HuH-7 (cell line): ENCODE data around the gene MAP3K7CL.

Experiments used
- DNase-seq: peaks from one replicate; pipeline ENCODE4 v3.0.0; 2011; ENCODE audit warnings: low spot score

The MAP3K7CL gene, protein sequence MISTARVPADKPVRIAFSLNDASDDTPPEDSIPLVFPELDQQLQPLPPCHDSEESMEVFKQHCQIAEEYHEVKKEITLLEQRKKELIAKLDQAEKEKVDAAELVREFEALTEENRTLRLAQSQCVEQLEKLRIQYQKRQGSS

DNA sequence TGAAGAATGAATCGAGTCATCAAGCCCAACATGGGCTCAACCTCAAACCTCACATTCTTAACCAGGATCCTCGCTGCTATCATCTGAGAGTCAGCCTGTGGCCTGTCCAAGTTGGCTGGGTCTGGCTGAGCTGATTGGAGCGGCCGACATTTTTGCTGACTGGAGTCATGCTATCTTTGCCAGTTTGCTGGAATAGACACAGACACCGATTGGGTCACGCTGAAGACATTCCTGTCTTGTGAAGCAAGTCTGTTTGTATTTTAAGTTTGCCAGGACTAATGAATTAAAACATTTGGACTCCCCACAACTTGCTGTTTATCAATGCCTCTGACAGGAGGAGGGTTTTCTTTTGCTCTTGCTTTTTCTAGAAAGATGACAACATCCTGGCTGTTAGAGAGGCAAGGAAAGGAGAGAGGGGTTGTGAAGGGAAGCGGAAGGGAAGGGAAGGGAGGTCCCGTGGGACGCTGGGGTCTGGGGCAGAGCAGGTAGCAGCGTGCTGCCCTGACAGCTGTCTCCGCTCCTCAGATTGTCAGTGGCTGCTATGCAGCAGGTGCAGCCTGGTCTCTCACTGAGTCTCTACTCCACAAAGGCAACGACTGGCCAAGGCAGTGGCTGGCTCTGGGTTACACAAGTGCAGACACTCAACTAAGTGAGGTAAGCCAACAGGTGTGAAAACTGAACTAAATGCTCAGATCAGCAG is at the start of gene MAP3K7CL:
TSS of gene MAP3K7CL (plus strand) at position 375 of the 700 bp plus-strand sequence. CDS start 2,701 bp downstream, outside the sequence.
- no peak for DNase-seq

DNA sequence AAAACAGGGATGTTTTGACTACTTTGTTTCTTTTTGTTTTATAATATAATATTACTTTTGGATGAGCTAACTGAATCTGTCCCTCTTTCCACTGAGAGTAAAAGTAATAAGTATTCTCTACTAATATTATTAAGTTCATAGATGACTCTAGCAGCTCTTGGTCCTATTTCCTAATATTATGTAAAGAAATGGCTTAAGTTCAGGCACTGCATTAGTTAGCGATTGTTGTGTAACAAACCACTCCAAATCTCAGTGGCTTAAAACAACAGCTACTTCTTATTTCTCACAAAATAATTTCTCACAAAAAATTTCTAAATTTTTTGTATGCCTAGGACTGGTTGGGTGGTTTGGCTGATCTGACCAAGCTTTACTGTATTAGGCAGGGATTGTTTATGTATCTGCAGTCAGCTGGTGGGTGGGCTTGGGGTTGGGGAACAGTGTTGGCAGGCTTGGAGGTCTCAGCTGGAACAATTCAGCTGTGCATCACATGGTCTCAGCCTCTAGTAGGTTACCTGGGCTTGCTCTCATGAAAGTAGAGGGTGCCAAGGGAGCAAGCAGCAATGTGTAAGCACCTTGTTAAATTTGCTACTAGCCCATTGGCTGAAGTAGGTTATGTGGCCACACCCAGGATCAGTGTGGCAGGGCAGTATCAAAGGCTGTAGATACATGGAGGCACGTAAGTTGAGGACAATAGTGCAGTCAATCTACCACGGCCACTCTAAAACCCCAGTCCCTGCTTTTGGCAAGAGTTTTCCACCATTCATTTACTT is 48.2 kb upstream of the MAP3K7CL start:
- no peak for DNase-seq

DNA sequence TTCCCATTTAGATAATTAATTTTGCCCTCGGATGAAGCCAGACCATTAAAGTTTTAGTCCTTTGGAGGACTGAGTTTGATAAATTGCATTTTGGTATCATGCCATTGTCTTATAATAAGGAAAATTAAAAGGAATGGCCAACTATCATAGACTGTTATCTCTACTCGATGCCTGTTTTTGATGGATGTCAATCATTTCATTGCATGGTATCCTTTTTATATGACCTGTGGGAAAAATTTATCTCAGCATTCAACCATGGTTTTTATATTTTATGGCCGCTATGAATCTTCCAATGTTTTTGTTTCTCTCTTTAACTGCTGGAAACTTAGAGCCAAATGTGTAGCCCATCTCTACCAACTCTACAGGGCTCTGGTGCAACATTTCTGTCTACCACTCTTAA is 47.1 kb upstream of the MAP3K7CL start:
- DNase-seq, result no peak

DNA sequence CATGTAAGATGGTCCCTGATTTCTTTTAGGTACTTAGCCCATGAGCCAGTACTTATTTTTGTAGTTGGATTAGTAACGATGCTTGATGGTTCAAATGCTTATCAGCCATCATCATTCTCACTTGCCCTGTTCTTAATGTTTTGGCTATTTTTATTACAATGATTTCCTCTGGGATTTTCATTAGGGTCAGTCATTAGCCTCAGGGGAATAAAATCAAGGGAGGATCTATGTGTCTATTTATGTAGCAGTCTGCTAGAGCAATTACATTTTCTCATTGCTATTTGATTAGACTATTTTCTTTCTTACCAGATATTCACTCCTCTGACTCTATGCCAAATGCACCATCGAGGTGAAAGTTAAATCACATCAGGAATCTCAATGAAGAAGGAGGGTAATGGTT is 46.1 kb upstream of the MAP3K7CL start:
- DNase-seq, result no peak

DNA sequence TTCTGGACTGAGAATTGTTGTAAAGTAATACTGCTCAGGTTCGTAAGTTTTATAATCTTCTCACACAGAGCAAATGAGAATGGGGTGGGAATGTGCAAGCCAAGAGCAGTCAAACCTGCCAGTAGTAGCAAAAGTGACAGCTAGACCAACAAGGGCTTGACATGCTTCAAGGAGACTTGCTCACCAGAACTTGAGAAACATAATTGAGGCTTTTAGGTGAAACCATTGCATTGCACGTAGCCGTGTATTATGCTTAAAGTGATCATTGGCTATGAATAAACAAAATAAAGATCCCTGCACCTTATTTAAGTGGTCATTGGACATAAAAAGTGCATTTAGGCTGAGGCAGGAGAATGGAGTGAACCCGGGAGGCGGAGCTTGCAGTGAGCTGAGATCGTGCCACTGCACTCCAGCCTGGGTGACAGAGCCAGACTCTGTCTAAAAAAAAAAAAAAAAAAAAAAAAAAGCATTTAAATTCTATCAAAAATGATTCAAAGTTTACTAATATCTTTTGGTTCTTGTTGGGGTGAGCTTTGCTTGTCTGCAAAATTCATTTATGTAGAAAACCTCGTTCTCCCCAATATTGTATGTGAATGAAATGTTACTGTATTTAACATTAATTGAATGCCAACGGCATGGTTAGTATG is 45.2 kb upstream of the MAP3K7CL start:
- no peak for DNase-seq

DNA sequence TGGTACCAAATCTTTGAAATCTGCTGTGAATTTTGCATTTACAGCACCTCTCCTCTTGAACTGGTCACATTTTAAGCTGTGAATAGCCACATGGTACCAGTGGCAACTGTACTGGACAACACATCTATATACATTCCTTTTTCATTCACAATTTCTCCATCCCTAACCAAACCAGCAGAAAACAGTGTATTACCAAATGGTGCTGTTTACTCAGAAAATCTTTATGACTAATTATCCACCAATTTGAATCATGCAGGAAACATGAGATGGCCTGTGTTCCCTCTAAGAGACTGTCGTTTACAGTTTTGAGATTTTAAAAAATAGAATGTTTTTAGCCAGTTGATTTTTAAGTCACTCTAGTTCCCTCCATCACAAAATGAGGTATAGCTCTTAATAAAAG is 39.4 kb upstream of the MAP3K7CL start:
- DNase-seq, result no peak

DNA sequence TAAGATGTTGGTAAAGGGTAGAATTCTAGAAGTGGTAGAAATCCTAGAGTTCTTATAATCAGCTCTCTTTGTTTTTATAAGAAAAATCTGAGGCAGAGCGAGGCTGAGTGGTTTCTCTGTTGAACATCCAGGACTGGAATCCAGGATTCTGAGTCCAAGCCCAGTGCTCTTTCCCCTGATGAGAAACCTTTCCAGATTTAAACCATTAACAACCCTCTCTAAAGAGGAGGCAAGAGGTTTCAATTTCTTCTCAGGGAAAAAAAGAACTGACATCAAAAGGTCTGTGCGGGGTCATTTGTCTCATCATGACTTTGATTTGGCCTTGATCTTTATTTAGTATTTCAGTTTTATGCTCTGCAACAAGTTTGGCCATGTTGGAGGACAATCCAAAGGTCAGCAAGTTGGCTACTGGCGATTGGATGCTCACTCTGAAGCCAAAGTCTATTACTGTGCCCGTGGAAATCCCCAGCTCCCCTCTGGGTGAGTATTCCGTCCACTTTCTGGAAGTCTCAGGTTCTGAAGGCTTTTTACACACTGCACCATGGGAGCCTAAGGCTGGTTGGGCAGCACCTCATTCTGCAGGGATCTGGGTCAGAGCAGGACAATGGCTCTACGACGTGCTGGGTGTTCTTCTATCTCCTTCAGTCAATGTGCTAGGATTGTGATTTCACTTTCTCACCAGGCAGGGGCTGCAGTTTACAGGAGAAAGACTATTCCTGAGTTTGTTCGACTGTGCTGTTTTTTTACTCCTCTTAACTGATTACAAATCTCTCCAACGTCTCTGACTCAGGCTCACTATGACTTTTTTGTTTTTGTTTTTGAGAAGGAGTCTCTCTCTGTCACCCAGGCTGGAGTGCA is 38.1 kb upstream of the MAP3K7CL start:
- DNase-seq, result no peak

DNA sequence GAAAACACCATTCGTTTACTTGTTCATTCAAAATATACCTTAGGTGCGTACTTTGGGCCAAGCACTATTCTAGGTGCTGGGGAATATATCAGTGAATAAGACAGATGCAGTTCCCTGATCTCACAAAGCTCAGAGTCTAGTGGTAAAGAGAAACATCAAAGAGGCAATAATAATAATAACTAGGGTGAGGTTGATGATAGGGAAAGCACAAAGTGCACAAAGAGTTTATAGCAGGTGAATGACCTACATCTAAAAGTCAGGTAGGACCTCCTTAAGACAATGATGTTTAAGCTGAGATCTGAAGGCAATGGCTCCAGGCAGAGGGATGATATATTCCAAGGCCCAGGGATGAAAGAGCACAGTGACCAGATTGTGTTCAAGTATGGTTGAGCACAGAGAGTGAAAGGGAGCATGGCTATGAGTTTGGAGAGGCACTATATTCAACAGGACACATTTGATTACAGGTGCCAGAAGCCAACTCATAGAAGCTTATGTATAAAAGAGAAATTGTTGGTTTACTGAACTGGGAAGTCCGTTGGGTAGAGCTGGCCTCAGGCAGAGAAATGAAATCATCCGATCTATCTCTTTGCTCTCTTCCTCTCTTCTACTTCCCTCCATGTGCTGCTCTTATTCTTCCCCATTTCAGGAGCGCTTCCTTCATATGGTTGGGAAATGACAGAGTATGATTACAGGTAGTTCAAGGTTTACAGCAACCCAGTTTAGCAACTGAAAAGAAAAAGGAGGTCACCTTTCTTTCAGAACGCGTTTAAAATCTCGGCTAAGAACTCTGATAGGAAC is 34.0 kb upstream of the MAP3K7CL start:
- DNase-seq, result no peak

DNA sequence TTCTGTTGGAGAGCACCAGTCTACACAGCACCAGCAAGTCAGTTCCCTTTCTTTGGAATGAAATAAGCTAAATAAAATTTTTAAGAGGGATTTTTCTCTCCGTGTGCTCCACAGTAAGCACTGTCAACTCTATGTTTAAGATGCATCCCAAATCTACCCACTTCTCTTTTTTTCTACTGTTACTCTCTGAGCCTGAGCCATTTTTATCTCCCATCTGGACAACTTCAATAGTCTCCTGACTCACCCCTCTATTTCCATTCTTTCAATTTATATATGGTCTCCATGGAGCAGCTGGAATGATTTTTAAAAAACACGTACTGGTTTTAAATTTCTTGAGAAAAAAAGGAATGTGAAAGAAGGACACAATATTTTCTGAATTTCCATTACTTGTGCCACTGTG is 32.3 kb upstream of the MAP3K7CL start:
- no peak for DNase-seq

DNA sequence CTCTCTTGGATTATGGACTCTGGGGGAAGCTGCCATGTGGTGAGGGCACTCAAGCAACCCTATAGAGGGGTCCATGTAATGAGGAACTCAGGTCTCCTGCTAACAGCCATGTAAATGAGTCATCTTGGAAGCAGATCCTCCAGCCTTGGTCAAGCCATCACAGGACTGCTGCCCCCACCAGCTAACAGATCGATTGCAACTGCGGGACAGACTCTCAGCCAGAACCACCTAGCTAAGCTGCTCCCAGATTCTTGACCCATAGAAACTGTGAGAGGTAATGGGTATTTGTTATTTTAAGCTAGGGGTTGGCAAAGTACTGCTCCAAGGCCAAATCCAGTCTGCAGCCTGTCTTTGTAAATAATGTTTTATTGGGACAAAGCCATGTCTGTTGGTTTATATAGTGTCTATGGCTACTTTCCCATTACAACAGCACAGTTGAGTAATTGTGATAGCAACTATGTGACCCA is 27.6 kb upstream of the MAP3K7CL start:
- no peak for DNase-seq

DNA sequence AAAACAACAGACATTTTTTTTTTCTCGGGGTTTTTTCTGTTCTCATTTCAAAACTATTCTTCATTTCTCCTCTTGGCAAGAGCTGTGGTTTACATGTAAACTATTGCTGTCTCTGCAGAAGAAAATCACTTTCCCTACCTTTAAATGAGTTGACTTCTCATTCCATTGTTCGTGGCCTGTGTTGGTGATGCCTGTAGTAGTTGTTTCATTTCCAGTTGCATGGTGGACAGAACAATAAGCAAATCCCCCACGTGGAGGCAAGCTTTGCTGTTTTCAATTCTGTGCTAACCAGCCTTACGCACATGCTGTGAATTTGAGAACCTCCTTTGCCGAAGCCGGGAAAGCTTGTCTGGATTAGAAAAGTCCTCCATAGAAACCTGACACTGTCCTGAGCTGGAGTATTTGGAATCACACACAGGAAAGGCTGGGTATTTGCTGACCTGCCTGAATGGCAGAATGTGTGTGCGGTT is 26.2 kb upstream of the MAP3K7CL start:
- DNase-seq, result no peak

DNA sequence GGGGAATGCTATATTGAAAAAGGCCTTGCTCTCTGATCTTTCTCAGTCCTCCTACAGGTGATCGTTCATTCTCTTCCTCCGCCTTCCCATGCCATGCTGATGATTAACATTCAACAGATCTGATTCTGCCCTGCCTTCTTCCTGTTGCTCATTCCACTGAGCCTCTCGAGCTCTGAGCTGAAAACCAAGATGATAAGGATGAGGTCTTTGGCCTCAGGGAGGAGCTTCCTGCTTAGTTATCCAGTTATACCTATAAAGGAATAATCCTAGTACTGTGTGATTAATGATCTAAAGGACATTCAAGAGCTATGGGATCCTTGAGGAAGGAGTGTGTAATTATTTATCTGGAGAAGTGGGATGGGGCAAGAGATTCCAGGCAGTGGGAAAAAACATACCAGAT is 25.2 kb upstream of the MAP3K7CL start:
- DNase-seq, result no peak

DNA sequence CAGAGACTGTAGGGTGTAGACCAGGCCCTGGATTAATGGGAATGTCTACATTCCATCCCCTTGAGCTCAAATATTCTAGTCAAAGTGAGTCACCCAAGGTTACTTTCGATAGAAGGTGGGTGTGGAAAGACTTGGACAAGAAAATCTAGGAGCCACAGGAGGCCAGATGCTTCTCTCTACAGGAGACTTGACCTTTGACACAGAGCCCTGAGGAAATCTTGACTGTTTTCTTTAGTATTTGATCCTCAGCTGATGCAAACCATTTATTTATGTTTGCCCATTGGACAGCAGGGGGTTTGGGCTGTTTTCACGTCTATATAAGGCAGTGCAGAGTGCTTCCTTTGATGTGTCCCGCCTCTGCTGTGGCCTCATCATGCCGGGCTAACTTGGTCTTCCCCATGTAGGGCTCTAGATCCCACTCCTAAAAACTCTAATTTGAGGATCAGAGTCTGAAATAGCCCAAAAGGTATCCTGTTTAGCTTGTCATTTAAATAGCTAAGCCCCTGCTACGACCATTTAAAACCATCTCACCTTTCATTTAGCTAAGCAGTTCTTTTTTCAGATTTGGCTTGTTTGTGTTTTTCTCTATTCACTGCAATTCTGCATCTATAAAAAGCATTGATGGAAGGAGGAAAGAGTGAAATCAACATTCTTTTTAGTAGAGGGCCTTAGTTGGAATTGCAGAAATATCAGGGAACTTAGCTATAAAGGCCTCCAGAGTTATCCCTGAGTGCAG is 15.5 kb upstream of the MAP3K7CL start:
- DNase-seq, result no peak

DNA sequence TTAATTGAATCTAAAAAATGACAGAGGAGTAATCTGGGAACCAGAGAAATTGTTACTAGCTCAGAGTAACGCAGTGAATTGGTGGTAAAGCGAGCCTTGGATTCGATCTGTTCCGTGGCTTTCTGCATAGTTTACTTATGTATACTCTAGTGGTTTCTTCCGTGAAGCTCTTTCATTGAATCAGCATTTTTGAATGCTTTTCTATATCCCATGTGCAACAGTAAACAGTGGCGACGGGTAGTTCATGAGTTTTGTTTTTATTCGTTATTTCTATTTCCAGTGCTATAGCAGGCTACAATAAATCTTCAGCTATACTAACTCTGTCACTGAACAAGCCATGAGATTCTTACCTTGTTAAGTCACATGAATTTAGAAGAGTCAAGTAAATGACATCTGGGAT is 14.5 kb upstream of the MAP3K7CL start:
- DNase-seq, result no peak

DNA sequence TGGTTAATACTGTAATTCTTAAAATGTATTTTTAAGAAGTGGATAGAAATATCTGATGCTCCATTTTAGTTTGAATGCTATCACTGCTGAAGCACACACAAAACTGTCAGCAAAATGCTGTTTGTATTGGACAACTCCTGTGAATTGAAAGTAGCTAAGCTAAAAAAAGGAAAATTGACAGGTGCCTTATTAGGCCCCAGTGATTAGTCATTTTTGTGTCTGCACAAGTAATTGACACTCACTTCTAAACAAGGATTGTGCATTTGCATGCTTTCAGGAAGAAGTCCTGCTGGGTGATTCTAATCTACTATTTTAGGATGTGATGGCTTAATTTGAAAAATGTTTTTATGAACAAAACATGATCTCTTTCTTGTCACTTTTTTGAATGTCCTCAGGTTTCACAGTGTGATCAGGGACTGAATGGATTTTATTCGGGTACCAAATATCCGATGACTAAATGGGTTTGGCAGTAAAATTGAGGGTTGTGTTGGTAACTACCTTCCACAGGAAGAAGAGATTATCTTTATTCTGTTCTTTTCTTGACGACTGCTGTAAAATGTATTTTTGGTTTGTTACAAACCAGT is 13.0 kb upstream of the MAP3K7CL start:
- no peak for DNase-seq

DNA sequence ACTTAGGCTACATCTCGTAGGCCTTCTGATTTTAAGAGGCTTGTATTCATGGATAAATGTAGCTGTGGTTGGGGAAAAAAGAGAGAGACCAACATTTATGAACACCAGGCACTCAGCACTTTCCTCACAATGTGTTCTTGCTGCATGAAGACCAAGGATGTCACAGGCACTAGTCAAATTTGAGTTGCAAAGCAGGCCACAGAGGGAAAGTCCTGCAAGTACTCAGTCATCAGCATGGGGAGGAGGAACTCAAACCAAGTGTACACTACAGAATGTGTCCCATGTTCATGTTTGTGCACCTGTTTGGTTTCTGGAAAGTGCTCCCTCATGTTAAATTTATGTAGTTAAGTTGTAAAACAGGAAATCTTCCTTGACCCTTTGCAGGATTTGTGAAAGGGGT is 8.7 kb upstream of the MAP3K7CL start:
- no peak for DNase-seq

DNA sequence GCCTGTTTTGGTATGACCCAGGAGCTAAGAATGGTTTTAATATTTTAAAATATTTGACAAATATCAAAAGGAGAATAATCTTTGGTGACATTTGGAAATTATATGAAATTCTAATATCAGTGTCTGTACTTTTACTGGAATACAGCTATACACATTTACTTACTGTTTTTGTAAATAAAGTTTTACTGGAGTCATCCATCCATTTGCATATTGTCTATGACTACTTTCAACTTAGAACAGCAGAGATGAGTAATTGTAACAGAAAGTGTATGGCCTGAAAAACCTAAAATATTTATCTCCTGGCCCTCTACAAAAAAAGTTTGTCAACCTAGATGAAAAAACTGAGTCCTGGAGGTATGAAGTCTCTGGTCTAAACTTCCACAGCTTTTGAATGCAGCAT is 5.8 kb upstream of the MAP3K7CL start:
- DNase-seq, result no peak

DNA sequence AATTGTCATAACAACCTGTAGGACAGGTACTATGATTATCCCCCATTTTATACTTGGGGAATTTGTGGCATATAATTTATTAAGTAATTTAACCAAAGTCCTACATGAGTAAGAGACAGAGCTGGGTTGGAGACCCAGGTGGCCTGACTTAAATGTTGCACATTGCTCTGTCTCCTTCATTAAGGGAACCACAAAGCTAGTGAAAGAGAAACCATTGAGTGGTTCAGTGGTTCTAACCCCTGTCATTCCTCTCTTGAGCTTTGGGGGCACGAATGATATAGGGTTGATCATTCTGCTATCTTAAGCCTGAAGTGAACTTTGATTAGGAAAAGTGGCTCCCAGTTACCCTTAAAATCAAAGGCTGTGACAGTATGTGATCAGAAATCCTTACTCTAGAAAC is 5.3 kb upstream of the MAP3K7CL start:
- DNase-seq, result no peak

DNA sequence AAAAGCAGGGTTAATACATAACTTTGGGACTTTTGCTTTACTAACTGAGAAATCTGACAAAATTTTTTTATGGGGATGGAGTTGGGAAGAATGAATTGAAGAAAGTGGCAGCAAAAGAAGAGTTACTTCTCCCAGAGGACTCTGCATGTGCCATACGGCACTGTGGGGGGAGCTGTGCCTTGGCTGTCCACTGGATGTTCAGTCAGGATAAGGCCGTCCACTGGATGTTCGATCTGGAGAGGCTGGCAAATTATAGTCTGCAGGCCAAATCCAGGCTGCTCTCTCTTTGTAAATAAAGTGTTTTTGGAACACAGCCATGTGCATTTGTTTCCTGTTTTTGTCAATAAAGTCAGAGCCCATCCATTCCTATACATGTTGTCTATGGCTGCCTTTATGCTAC is 4.5 kb upstream of the MAP3K7CL start:
- no peak for DNase-seq

DNA sequence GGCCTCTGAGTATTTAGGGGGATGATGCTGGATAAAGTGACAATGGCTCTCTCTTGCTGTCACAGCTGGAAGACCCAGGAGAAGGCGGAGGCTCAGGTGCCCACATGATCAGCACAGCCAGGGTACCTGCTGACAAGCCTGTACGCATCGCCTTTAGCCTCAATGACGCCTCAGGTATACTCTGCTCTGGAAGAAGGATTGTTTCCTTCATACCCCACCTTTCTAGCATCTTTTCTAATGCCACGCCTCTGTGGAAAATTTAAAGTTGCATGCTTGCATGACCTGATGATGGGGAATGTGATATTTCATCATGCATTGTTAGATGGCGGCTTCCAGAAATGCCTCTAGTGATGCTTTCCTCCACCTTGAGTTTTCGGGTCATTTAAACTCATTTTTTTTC is 2.8 kb downstream of the MAP3K7CL start:
- no peak for DNase-seq
